GM23248 (cell line): Measurements from ENCODE around the gene RSKR. TPM values are rescaled to one million over a fixed set of nuclear protein-coding genes. Genes with fewer than 3 reads are reported as not detected.

Experiments used
- DNase-seq: peaks from one replicate; pipeline ENCODE4 v3.0.0-alpha.2; 2015
- H2AFZ ChIP-seq: fragments of 200-600 bp; sonication (generic); 2 replicates; pipeline ENCODE4 v1.6.1; 2016; ENCODE audit warnings: antibody characterized with exemption
- H3F3A ChIP-seq: fragments of 200-600 bp; sonication (generic); 2 replicates; pipeline ENCODE4 v1.6.1; 2016; ENCODE audit warnings: mild to moderate bottlenecking, antibody characterized with exemption, mixed run types; ENCODE audit not compliant: insufficient read depth
- H3K27ac ChIP-seq: fragments of 200-600 bp; sonication (generic); 2 replicates; pipeline ENCODE4 v1.5.1; 2016; ENCODE audit warnings: mild to moderate bottlenecking
- H3K27me3 ChIP-seq: fragments of 200-600 bp; sonication (generic); replicated peaks from 2 replicates; pipeline ENCODE4 v1.6.1; 2016; ENCODE audit warnings: mild to moderate bottlenecking; ENCODE audit not compliant: insufficient read depth
- H3K36me3 ChIP-seq: fragments of 200-600 bp; sonication (generic); 2 replicates; pipeline ENCODE4 v1.6.1; 2016; ENCODE audit warnings: low read depth, mild to moderate bottlenecking
- H3K4me1 ChIP-seq: fragments of 200-600 bp; sonication (generic); 2 replicates; pipeline ENCODE4 v1.6.1; 2016; ENCODE audit warnings: mild to moderate bottlenecking; ENCODE audit not compliant: insufficient read depth
- H3K4me2 ChIP-seq: fragments of 200-600 bp; sonication (generic); one replicate; pipeline ENCODE4 v1.6.1; 2016; ENCODE audit warnings: mild to moderate bottlenecking; ENCODE audit not compliant: unreplicated experiment
- H3K4me3 ChIP-seq: fragments of 200-600 bp; sonication (generic); 2 replicates; pipeline ENCODE4 v1.5.1; 2016; ENCODE audit warnings: mild to moderate bottlenecking
- H3K79me2 ChIP-seq: fragments of 200-600 bp; sonication (generic); 2 replicates; pipeline ENCODE4 v1.6.1; 2016; ENCODE audit warnings: mild to moderate bottlenecking; ENCODE audit not compliant: insufficient read depth
- H3K9ac ChIP-seq: fragments of 200-600 bp; sonication (generic); 2 replicates; pipeline ENCODE4 v1.6.1; 2016; ENCODE audit warnings: mild to moderate bottlenecking
- H3K9me2 ChIP-seq: fragments of 200-600 bp; sonication (generic); 2 replicates; pipeline ENCODE4 v1.6.1; 2016; ENCODE audit warnings: mixed run types, mild to moderate bottlenecking, moderate library complexity; ENCODE audit not compliant: insufficient read depth
- H3K9me3 ChIP-seq: fragments of 200-600 bp; sonication (generic); one replicate; pipeline ENCODE4 v1.6.1; 2017; ENCODE audit warnings: low read depth
- H4K20me1 ChIP-seq: fragments of 200-600 bp; sonication (generic); 2 replicates; pipeline ENCODE4 v1.6.0; 2016; ENCODE audit not compliant: insufficient read depth
- EZH2 ChIP-seq: fragments of 200-600 bp; sonication (generic); IDR thresholded peaks from 2 replicates; pipeline ENCODE4 v1.6.1; 2018; ENCODE audit warnings: antibody characterized with exemption, mild to moderate bottlenecking; ENCODE audit not compliant: insufficient read depth, poor library complexity, severe bottlenecking
- EZH2phosphoT487 ChIP-seq: fragments of 200-600 bp; sonication (generic); IDR thresholded peaks from 2 replicates; pipeline ENCODE4 v1.6.1; 2018; ENCODE audit warnings: antibody characterized with exemption, moderate library complexity, mild to moderate bottlenecking, low read depth; ENCODE audit not compliant: insufficient read depth
- WGBS, 2 experiments: methylation state at CpG; one replicate each; pipeline ENCODE4 v1.1.6; 2015 to 2017; ENCODE audit warnings: low lambda C conversion rate in 2 of 2, low coverage in 1 of 2; ENCODE audit errors: missing lambda C conversion rate in 2 of 2; 5-methylcytosine and 5-hydroxymethylcytosine counted together
- in situ Hi-C: fragments of 300-500 bp; cut with MboI; formaldehyde crosslinking; loops from 2 replicates; pipeline ENCODE4 v1.15.0; 2020
- polyA plus RNA-seq: library from polyadenylated mRNA; unstranded; fragments of >200 nt; fragmentation: Nextera tagmentation; extraction: Ambion mirVana; gene quantifications from 2 replicates; pipeline ENCODE4 v1.2.1, GENCODE V29; 2016
- total RNA-seq: library from RNA; depleted of rRNA; stranded (reverse); fragments of >200 nt; shearing (Covaris generic); gene quantifications from 2 replicates; pipeline ENCODE4 v1.2.3, GENCODE V29; 2014

RSKR gene
- total and polyA plus RNA-seq, 2 experiments from 2014 or later, result 0.86 to 1.2 TPM

- in situ Hi-C loops, result no loop called here
- Histone ChIP-seq H3K9me3 (no peaks in the 10 kb centered on the region), H3K4me3 (no peak overlapping the region), H3K9me2 (no peaks in the 10 kb centered on the region), H3K27me3 (no peaks in the 10 kb centered on the region), H3K36me3 (peaks cover 62% of the 10 kb centered on the region), H3K27ac (no peak overlapping the region), H3F3A (peaks cover 14% of the 10 kb centered on the region), H2AFZ (no peak overlapping the region), H3K9ac (no peak overlapping the region), H4K20me1 (no peaks in the 10 kb centered on the region), H3K4me1 (peaks cover 8% of the 10 kb centered on the region), H3K79me2 (peaks cover 83% of the 10 kb centered on the region), H3K4me2 (no peak overlapping the region)
- TF ChIP-seq EZH2phosphoT487 (no peak), EZH2 (no peak)
- 72 to 100% methylated on average over 2 of the region's 2 CpGs for WGBS, 2 experiments
- no peak for DNase-seq
These were observed 27.6 kb upstream of the RSKR start for GRCh38 chr17:28641579-28641978.

- Histone ChIP-seq H3K27me3 (no peaks in the 10 kb centered on the region), H3K9ac (no peak overlapping the region), H3K36me3 (peaks cover 65% of the 10 kb centered on the region), H3K9me3 (no peaks in the 10 kb centered on the region), H4K20me1 (no peaks in the 10 kb centered on the region), H2AFZ (no peak overlapping the region), H3K4me2 (no peak overlapping the region), H3K79me2 (peaks cover 66% of the 10 kb centered on the region), H3K9me2 (no peaks in the 10 kb centered on the region), H3K4me3 (no peak overlapping the region), H3K27ac (no peak overlapping the region), H3F3A (no peaks in the 10 kb centered on the region), H3K4me1 (no peaks in the 10 kb centered on the region)
- TF ChIP-seq EZH2phosphoT487 (no peak), EZH2 (no peak)
- WGBS, 2 experiments, result 94 to 95% methylated on average over 1 of the region's 1 CpG
- no peak for DNase-seq
- in situ Hi-C loops, result no loop called here
These were observed 21.5 kb upstream of the RSKR start for GRCh38 chr17:28635506-28635905.

GRCh38 chr17:28634206-28634865, 20.4 kb upstream of the RSKR start:
- no peak for DNase-seq
- H3F3A ChIP-seq, result no peaks in the 10 kb centered on the region
- H3K9ac ChIP-seq, result no peak overlapping the region
- no peak overlapping the region for H3K4me3 ChIP-seq
- peaks cover 60% of the 10 kb centered on the region for H3K36me3 ChIP-seq
- TF ChIP-seq EZH2 (no peak), EZH2phosphoT487 (no peak)
- in situ Hi-C loops, result no loop called here
- H3K9me3 ChIP-seq, result no peaks in the 10 kb centered on the region
- H3K9me2 ChIP-seq, result no peaks in the 10 kb centered on the region
- H3K27me3 ChIP-seq, result no peaks in the 10 kb centered on the region
- 93 to 94% methylated on average over 14 of the region's 14 CpGs for WGBS, 2 experiments
- H4K20me1 ChIP-seq, result no peaks in the 10 kb centered on the region
- no peak overlapping the region for H3K4me2 ChIP-seq
- H3K79me2 ChIP-seq, result peaks cover 62% of the 10 kb centered on the region
- no peak overlapping the region for H3K27ac ChIP-seq
- no peak overlapping the region for H2AFZ ChIP-seq
- no peaks in the 10 kb centered on the region for H3K4me1 ChIP-seq

- Histone ChIP-seq H3K4me2 (no peak overlapping the region), H3K4me3 (no peak overlapping the region), H2AFZ (no peak overlapping the region), H3K79me2 (no peaks in the 10 kb centered on the region), H3K27ac (no peak overlapping the region), H3K4me1 (no peaks in the 10 kb centered on the region), H3F3A (no peaks in the 10 kb centered on the region), H3K9me2 (no peaks in the 10 kb centered on the region), H3K9ac (no peak overlapping the region), H4K20me1 (no peaks in the 10 kb centered on the region), H3K9me3 (no peaks in the 10 kb centered on the region), H3K27me3 (no peaks in the 10 kb centered on the region), H3K36me3 (peaks cover 54% of the 10 kb centered on the region)
- 78 to 86% methylated on average over 4 of the region's 4 CpGs for WGBS, 2 experiments
- in situ Hi-C loops, result no loop called here
- TF ChIP-seq EZH2 (no peak), EZH2phosphoT487 (no peak)
- no peak for DNase-seq
These were observed 12.8 kb upstream of the RSKR start for GRCh38 chr17:28626818-28627217.
